HG03442 (cell line): ENCODE measurements around the gene CDK17.
"Not testable (repeated sequence)": the region's sequence is repeated elsewhere in the genome, so short reads cannot be mapped to it uniquely, and the experiment has no call there.

Experiments
- ATAC-seq: cut with Tn5 transposase; IDR thresholded peaks from one replicate; pipeline ENCODE4 v1.9.1; 2021; ENCODE audit warnings: mild to moderate bottlenecking, moderate library complexity; ENCODE audit not compliant: unreplicated experiment

CDK17 gene

GRCh38 chr12:96395236-96395635 lies 5.0 kb downstream of the CDK17 start:
- ATAC-seq, result no peak

GRCh38 chr12:96393229-96393628 lies 7.0 kb downstream of the CDK17 start:
- not testable (repeated sequence) for ATAC-seq

- ATAC-seq, result no peak
These were observed 7.8 kb downstream of the CDK17 start for GRCh38 chr12:96392397-96392796.

- ATAC-seq, result no peak
These were observed 12.3 kb downstream of the CDK17 start for GRCh38 chr12:96387981-96388380.

- no peak for ATAC-seq
These were observed 13.4 kb downstream of the CDK17 start for GRCh38 chr12:96386794-96387193.

DNA sequence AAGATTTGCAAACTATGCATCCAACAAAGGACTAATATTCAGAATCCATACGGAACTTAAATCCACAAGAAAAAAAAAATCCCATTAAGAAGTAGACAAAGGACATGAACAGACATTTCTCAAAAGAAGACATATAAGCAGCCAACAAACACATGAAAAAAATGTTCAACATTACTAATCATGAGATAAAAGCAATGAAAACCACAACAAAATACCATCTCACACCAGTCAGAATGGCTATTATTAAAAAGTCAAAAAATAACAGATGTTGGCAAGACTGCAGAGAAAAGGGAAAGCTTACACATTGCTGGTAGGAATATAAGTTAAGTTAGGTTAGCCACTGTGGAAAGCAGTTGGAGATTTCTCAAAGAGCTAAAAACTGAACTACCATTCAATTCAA lies 16.2 kb downstream of the CDK17 start:
- ATAC-seq, result no peak

DNA sequence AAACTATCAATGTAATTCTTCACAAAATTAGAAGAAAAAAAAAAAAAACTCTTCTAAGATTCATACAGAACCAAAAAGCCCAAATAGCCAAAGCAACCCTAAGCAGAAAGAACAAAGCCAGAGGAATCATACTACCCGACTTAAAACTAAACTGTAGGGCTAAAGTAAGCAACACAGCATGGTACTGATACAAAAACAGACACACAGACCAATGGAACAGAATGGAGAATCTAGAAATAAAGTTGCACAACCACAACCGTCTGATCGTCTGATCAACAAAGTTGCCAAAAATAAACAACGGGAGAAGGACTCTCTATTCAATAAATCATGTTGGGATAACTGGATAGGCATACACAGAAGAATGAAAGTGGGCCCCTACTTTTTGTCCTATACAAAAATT lies 16.9 kb downstream of the CDK17 start:
- ATAC-seq, result no peak

DNA sequence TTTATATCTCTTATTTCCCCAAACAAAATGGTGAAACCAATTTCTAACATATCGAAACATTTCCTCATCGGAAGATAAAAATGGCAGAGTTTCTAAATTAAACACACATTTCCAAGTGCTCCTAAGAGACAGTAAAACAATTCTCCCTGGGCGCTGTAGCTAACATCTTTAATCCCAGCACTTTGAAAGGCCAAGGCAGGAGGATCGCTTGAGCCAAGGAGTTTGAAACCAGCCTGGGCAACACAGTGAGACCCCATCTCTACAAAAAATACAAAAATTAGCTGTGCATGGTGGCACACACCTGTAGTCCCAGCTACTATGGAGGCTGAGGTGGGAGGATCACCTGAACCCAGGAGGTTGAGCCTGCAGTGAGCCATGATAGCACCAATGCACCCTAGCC lies 20.5 kb downstream of the CDK17 start:
- ATAC-seq, result not testable (repeated sequence)

DNA sequence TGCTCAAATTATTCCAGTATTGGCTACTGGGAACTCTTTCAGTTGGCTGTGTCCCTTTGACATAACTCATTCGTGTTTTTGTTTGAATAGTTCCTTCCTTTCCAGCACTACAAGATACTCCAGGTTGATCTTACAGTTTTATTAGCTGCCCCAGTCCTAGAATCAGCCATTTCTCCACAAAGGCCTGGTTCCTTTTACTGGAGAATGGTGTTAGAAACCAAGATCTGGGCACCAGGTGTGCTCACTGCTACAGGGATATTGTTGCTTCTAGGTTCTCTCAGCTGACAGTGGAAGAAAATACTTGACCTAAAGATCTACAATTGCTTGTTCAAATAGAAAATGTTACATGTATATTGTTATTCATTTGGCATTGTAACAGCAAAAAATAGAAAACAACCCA lies 21.9 kb downstream of the CDK17 start:
- no peak for ATAC-seq

DNA sequence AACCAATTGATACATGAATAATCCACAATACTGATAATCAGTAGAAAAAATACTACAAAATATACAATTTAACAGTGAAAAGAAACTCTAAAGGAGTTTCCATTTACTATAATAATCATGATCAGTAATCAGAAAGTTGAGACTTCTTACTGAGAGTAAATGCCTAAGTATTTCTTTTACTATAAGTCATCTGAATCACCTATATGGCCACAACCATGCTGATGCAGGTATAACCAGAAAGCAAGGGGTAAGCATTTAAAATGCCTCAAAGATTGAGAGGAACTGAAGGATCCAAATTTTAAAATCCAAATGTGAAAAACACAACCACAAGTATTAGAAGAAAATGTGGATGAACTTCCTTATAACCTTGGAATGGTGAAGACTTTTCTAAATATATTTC lies 23.4 kb downstream of the CDK17 start:
- no peak for ATAC-seq

GRCh38 chr12:96375841-96376604 lies 24.2 kb downstream of the CDK17 start:
- peak; percentile 67 for ATAC-seq

DNA sequence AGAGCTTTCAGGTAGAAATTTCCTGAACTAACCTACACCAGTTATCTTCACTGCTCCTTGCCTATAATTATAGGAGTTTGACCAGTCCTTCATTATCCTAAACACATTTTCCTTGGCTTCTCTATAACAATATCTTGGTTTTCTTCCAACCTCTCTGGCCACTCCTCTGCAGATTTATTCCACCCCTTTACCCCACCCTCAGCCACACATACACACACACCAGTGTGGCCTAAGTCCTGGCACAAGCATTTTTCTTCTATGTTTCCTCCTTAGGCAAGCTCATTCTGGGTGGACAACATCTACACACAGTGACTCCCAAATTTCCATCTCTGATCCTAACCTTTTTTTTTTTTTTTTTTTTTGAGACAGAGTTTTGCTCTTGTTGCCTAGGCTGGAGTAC lies 25.1 kb downstream of the CDK17 start:
- no peak for ATAC-seq

DNA sequence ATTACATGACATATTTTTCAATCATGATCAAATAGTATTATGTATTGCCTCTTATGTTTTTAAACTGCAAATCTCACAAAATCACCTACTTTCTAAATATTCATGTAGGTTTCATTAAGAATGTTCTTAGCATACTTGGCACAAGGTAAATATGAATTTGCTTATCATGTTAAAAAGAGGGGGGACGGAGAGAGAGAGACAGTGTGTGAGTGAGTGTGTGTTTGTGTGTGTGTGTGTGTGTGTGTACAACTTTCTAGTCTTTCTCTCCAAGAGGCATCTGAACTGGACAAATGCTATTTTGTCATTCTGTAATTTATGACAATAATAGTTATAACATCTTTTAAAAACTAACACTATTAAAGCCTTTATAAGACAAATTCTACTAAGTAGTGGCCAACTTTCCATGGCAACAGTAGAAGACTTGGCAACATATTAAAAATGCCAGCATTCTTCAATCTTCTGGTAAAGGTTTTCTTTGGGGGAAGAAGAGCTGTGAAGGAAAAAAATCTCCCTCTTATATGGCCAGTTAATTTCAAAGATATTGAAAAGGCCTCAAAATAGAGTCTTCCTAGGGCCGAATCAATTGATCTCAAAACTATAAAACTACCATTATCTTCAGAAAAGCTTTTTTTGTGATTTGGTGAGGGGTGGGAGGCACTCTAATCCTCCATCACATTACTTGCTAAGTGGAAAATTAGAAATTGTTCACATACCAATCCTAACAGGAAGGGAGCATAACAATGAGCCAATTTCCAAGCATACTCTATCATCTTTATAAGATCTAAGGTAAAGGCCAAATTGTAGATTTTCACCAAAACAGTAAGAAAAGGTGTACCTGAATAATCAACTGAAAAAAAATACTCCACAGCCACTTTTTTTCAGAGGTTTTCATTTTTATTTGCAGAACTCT lies 28.2 kb downstream of the CDK17 start:
- no peak for ATAC-seq

DNA sequence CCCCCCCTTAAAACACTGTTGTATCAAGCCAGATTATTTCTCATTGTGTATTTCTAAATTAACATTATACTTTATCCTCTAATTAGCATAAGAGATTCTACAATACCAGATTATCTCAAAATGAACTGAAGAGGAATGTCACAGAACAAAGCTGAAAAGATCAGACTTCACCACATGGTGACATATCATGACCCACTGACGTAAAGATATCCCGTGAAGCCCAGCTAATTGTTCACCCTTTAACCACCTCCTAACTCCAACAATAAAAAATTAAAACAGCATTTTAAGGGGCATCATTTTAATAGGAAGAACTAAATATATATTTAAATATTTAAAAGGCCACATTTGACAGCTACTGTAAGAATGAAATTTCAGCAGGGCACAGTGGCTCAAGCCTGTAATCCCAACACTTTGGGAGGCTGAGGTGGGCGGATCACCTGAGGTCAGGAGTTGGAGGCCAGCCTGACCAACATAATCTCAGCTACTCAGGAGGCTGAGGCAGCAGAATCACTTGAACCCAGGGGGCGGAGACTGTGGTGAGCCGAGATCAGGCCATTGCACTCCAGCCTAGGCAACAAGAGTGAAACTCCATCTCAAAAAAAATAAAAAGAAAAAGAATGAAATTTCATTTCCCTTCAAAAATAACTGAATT lies 29.0 kb downstream of the CDK17 start:
- no peak for ATAC-seq

DNA sequence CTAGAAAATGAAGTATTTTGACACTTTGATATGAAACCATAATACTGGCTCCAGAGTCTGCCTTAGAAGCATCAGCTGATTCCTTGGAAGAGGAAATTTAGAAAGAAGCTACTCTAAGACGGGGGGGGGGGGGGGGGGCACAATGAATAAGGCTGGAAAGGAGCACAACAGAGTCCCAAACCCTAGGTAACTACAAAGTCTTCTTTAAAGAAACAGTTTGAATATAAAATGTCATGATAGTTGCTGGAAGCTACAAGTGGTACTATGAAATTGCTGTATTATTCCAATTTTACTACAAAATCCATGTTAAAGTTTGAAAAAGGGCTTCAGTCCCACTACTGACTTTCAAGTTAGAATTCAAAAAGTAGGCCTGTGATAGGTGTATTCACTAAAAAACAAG lies 31.6 kb downstream of the CDK17 start:
- no peak for ATAC-seq

GRCh38 chr12:96368233-96368632 lies 32.0 kb downstream of the CDK17 start:
- ATAC-seq, result no peak

DNA sequence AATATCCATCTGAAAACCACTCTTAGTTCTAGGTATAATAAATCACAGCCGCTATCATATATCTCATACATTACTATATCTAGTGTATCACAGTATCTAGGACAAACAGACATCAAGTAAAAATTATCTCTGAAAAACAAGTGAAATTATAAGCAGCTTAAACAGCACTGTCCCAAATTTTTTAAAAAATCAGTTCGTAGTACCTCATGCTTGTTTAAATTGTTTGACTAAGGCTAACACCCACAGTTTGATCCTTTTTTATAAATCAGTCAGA lies 33.9 kb downstream of the CDK17 start:
- no peak for ATAC-seq

DNA sequence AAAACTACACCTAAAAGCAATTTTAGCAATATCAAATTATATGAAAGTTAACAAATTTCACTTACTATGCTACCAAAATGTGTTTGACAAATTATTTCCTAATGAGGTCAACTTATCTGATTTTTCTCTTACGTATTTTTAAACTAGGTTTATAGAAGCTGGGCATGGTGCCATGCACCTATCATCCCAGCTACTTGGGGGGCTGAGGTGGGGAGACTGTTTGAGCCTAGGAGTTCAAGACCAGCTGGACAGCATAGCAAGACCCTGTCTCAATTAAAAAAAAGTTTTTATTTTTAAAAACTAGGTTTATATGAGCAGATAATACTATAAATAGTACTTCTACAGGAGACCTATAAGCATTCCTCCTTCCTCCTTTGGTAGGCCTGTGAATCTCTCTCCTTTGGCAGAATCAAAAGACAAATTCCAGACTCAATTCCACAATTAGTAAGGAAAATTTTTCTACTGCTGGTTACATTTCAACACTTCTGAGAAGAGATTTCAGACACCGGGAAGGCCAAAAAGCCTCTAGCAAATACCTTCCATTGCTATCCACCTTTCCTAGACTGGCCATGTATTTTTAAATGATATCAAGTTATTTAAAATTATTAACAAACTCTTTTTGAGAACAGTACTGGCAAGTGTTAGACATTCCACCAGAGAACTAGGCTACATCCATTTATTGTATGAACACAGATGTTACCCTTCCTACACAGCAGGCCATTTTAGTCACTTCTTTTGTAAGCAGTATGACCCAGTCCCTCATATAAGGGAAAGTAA lies 34.4 kb downstream of the CDK17 start:
- ATAC-seq, result no peak

GRCh38 chr12:96364092-96364700 lies 36.0 kb downstream of the CDK17 start:
- ATAC-seq, result no peak

GRCh38 chr12:96361074-96361473 lies 39.2 kb downstream of the CDK17 start:
- no peak for ATAC-seq

GRCh38 chr12:96360550-96360949 lies 39.7 kb downstream of the CDK17 start:
- ATAC-seq, result no peak
